GM23338 (cell line): Measurements from ENCODE around the gene RHOA. TPM values are rescaled to one million over a fixed set of nuclear protein-coding genes. Genes with fewer than 3 reads are reported as not detected.
A peak's percentile ranks its signal among the peaks of the same experiment; 100 is the strongest.

ENCODE experiments used
- ATAC-seq: fragments of 200-7000 bp; cut with Tn5 transposase; 3 replicates; pipeline ENCODE4 v1.9.1; 2020
- DNase-seq: peaks from one replicate; pipeline ENCODE4 v3.0.0-alpha.2; 2015; ENCODE audit warnings: low spot score
- H2AFZ ChIP-seq: fragments of 200-600 bp; sonication (generic); 2 replicates; pipeline ENCODE4 v1.8.0; 2016; ENCODE audit warnings: antibody characterized with exemption, mild to moderate bottlenecking, moderate library complexity
- H3F3A ChIP-seq: fragments of 200-600 bp; sonication (generic); replicated peaks from 2 replicates; pipeline ENCODE4 v1.8.0; 2017; ENCODE audit warnings: antibody characterized with exemption, mixed run types, low read depth
- H3K27ac ChIP-seq: fragments of 200-600 bp; sonication (generic); 2 replicates; pipeline ENCODE4 v1.6.1; 2016; ENCODE audit warnings: low read depth
- H3K27me3 ChIP-seq: fragments of 200-600 bp; sonication (generic); 2 replicates; pipeline ENCODE4 v1.8.0; 2016; ENCODE audit warnings: mild to moderate bottlenecking, mixed run types, moderate library complexity; ENCODE audit not compliant: insufficient read depth
- H3K36me3 ChIP-seq: fragments of 200-600 bp; sonication (generic); 2 replicates; pipeline ENCODE4 v1.8.0; 2016; ENCODE audit warnings: mild to moderate bottlenecking; ENCODE audit not compliant: insufficient read depth
- H3K4me1 ChIP-seq: fragments of 200-600 bp; sonication (generic); 2 replicates; pipeline ENCODE4 v1.8.0; 2016; ENCODE audit warnings: mild to moderate bottlenecking, moderate library complexity; ENCODE audit not compliant: insufficient read depth
- H3K4me2 ChIP-seq: fragments of 200-600 bp; sonication (generic); 2 replicates; pipeline ENCODE4 v1.7.1; 2017; ENCODE audit warnings: mixed run types
- H3K4me3 ChIP-seq: fragments of 200-600 bp; sonication (generic); 2 replicates; pipeline ENCODE4 v1.6.1; 2016; ENCODE audit warnings: mixed run types
- H3K79me2 ChIP-seq: fragments of 200-600 bp; sonication (generic); replicated peaks from 2 replicates; pipeline ENCODE4 v1.8.0; 2017; ENCODE audit warnings: mild to moderate bottlenecking; ENCODE audit not compliant: insufficient read depth
- H3K9me2 ChIP-seq: fragments of 200-600 bp; sonication (generic); 2 replicates; pipeline ENCODE4 v1.8.0; 2017; ENCODE audit not compliant: insufficient read depth
- H4K20me1 ChIP-seq: fragments of 200-600 bp; sonication (generic); replicated peaks from 2 replicates; pipeline ENCODE4 v1.8.0; 2017; ENCODE audit warnings: mild to moderate bottlenecking; ENCODE audit not compliant: insufficient read depth
- H3K27ac Mint-ChIP-seq: 2 replicates; pipeline ENCODE4 v1.8.0; 2020; ENCODE audit warnings: inconsistent platforms, mild to moderate bottlenecking, moderate library complexity, mixed read lengths
- H3K27me3 Mint-ChIP-seq: 3 replicates; pipeline ENCODE4 v1.8.0; 2022; ENCODE audit warnings: low read depth, mild to moderate bottlenecking, moderate library complexity, mixed read lengths, inconsistent platforms; ENCODE audit not compliant: insufficient read depth, poor library complexity
- H3K36me3 Mint-ChIP-seq: 3 replicates; pipeline ENCODE4 v1.8.0; 2021; ENCODE audit warnings: low read depth, mild to moderate bottlenecking, inconsistent platforms, moderate library complexity, mixed read lengths
- H3K4me1 Mint-ChIP-seq: 3 replicates; pipeline ENCODE4 v1.8.0; 2020; ENCODE audit warnings: mild to moderate bottlenecking, inconsistent platforms, mixed read lengths
- H3K4me3 Mint-ChIP-seq: 3 replicates; pipeline ENCODE4 v1.8.0; 2021; ENCODE audit warnings: moderate library complexity, mild to moderate bottlenecking, inconsistent platforms, mixed read lengths
- H3K9me3 Mint-ChIP-seq: 3 replicates; pipeline ENCODE4 v1.8.0; 2020; ENCODE audit warnings: moderate library complexity, mild to moderate bottlenecking, inconsistent platforms, mixed read lengths
- ETS1 ChIP-seq: IDR thresholded peaks from 2 replicates; pipeline ENCODE4 v1.6.1; 2016; ENCODE audit warnings: antibody characterized with exemption
- JUNB ChIP-seq: IDR thresholded peaks from one replicate; pipeline ENCODE4 v1.6.1; 2016; ENCODE audit warnings: antibody characterized with exemption; ENCODE audit not compliant: unreplicated experiment
- NANOG ChIP-seq: IDR thresholded peaks from 2 replicates; pipeline ENCODE4 v1.6.1; 2016; ENCODE audit warnings: antibody characterized with exemption, borderline replicate concordance
- STAT1 ChIP-seq: IDR thresholded peaks from one replicate; pipeline ENCODE4 v1.6.1; 2016; ENCODE audit warnings: antibody characterized with exemption; ENCODE audit not compliant: unreplicated experiment
- ZNF114 ChIP-seq: fragments of 250-450 bp; sonication (Bioruptor Pico); IDR thresholded peaks from 2 replicates; pipeline ENCODE4 v1.5.0; 2020; ENCODE audit warnings: mild to moderate bottlenecking, moderate library complexity
- ZNF462 ChIP-seq: fragments of 250-450 bp; sonication (Bioruptor Pico); IDR thresholded peaks from 2 replicates; pipeline ENCODE4 v1.5.0; 2020; ENCODE audit warnings: mild to moderate bottlenecking, moderate library complexity
- polyA plus RNA-seq: library from polyadenylated mRNA; unstranded; fragments of >200 nt; fragmentation: Nextera tagmentation; extraction: Ambion mirVana; gene quantifications from 2 replicates; pipeline ENCODE4 v1.2.1, GENCODE V29; 2016
- total RNA-seq: library from RNA; depleted of rRNA; stranded (reverse); fragments of >200 nt; shearing (Covaris generic); gene quantifications from 2 replicates; pipeline ENCODE4 v1.2.3, GENCODE V29; 2014
- TF ChIP-seq, protein P1 (sequence below), 2 experiments: fragments of 200-600 bp in 1 of 2; sonication (generic) in 1 of 2; conservative IDR thresholded peaks; 2 replicates each; pipeline versions ENCODE4 v1.5.1 to v1.6.1; 2016 to 2017; ENCODE audit warnings: antibody characterized with exemption in 2 of 2, low read depth in 2 of 2, mild to moderate bottlenecking in 2 of 2, moderate library complexity in 1 of 2

Gene RHOA
- total and polyA plus RNA-seq, 2 experiments from 2014 or later, result 248 to 373 TPM

DNA sequence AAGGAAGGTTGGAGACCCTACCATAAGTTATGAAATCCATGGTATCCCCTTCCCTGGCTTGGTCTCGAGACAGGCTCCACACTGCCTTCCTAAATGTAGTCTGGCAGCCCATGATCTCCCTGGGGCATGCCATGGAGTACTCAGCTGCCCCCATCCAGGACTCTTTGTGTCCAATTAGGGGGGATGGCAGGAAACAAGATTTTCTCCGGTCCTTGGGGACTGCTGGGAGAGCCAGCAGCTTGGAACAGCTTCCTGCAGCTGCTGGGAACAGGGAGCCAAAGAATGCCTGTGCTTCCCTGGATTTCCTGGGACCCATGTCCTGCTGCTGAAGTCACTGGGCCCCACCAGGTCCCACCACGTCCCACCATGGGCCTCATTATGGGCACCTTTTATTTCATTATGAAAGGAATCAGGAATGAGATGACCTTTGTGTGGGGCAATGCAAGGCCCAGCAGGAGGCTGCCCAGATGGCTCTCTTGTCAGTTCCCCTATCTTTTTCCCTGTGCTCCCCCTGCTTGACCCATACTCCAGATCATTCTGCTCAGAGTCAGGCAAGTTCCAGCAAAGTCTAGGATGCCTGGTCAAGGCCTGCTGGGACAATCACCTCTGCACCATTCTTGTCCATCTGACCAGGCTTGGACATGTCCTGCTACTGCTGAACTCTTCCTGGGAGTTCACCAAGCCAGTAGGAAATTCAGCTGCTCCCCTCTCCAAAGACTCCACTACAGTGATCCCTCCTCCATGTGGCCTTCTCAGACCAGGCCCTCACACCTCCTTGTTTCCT is 43.3 kb upstream of the RHOA start:
- peak; percentile 5 for ATAC-seq
- no peaks in the 10 kb centered on the region for H3K9me2 ChIP-seq
- H4K20me1 ChIP-seq, result no peaks in the 10 kb centered on the region
- TF ChIP-seq NANOG (no peak), ZNF114 (CRISPR knock-in tag) (no peak), STAT1 (no peak)
- Mint-ChIP-seq H3K27me3 (peaks cover 8% of the 10 kb centered on the region), H3K36me3 (no peaks in the 10 kb centered on the region), H3K4me1 (peaks cover 31% of the 10 kb centered on the region), H3K4me3 (no peak overlapping the region), H3K9me3 (no peaks in the 10 kb centered on the region), H3K27ac (peak overlapping the region; percentile 84)
- no peak overlapping the region for H3K27ac ChIP-seq
- peaks cover 19% of the 10 kb centered on the region for H3K4me1 ChIP-seq
- H3K27me3 ChIP-seq, result no peaks in the 10 kb centered on the region
- no peaks in the 10 kb centered on the region for H3K79me2 ChIP-seq
- H3F3A ChIP-seq, result peaks cover 10% of the 10 kb centered on the region; the same call in 1 of the 2 replicates
- H3K4me2 ChIP-seq, result no peak overlapping the region
- no peak overlapping the region for H3K4me3 ChIP-seq
- H3K36me3 ChIP-seq, result no peaks in the 10 kb centered on the region
- no peak for DNase-seq
- peak overlapping the region; percentile 23 for H2AFZ ChIP-seq

GRCh38 chr3:49454458-49454857 is 42.7 kb upstream of the RHOA start:
- H4K20me1 ChIP-seq, result no peaks in the 10 kb centered on the region
- H3K27me3 ChIP-seq, result no peaks in the 10 kb centered on the region
- TF ChIP-seq ETS1 (no peak), JUNB (no peak), ZNF462 (CRISPR knock-in tag) (peak; percentile 55; the same call in 1 of the 2 replicates), STAT1 (no peak)
- TF ChIP-seq, protein P1, sequence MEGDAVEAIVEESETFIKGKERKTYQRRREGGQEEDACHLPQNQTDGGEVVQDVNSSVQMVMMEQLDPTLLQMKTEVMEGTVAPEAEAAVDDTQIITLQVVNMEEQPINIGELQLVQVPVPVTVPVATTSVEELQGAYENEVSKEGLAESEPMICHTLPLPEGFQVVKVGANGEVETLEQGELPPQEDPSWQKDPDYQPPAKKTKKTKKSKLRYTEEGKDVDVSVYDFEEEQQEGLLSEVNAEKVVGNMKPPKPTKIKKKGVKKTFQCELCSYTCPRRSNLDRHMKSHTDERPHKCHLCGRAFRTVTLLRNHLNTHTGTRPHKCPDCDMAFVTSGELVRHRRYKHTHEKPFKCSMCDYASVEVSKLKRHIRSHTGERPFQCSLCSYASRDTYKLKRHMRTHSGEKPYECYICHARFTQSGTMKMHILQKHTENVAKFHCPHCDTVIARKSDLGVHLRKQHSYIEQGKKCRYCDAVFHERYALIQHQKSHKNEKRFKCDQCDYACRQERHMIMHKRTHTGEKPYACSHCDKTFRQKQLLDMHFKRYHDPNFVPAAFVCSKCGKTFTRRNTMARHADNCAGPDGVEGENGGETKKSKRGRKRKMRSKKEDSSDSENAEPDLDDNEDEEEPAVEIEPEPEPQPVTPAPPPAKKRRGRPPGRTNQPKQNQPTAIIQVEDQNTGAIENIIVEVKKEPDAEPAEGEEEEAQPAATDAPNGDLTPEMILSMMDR (conservative IDR thresholded peaks at IDR 0.05; ENCODE audit: low read depth in 2 of 2), result peak; percentile 80 to 99
- no peaks in the 10 kb centered on the region for H3K36me3 Mint-ChIP-seq
- no peaks in the 10 kb centered on the region for H3K9me2 ChIP-seq
- H3K4me1 Mint-ChIP-seq, result peaks cover 24% of the 10 kb centered on the region
- H3F3A ChIP-seq, result peaks cover 6% of the 10 kb centered on the region; the same call in 1 of the 2 replicates
- H3K27ac ChIP-seq, result no peak overlapping the region
- H3K4me3 ChIP-seq, result no peak overlapping the region
- no peak overlapping the region for H2AFZ ChIP-seq
- no peaks in the 10 kb centered on the region for H3K9me3 Mint-ChIP-seq
- H3K4me2 ChIP-seq, result no peak overlapping the region
- H3K27ac Mint-ChIP-seq, result peak overlapping the region; percentile 84
- peaks cover 14% of the 10 kb centered on the region for H3K4me1 ChIP-seq
- DNase-seq (peak; percentile 95), ATAC-seq (peak; percentile 95)
- H3K36me3 ChIP-seq, result no peaks in the 10 kb centered on the region
- no peak overlapping the region for H3K4me3 Mint-ChIP-seq
- H3K79me2 ChIP-seq, result no peaks in the 10 kb centered on the region
- H3K27me3 Mint-ChIP-seq, result peaks cover 9% of the 10 kb centered on the region
